Immature natural killer cell (primary cell): ENCODE measurements around the gene GPAM. TPM values are rescaled to one million over a fixed set of nuclear protein-coding genes. Genes with fewer than 3 reads are reported as not detected.

Source experiments
- DNase-seq, 3 donors: peaks; one replicate each; pipeline ENCODE4 v3.0.0; 2022; ENCODE audit warnings: mixed read lengths in 1 of 3
- H3K27ac Mint-ChIP-seq, 6 donors: one replicate each; pipeline ENCODE4 v1.8.0; 2020; ENCODE audit warnings: mixed read lengths in 6 of 6, mild to moderate bottlenecking in 5 of 6, inconsistent platforms in 4 of 6, moderate library complexity in 3 of 6
- H3K27me3 Mint-ChIP-seq, 3 donors: one replicate each; pipeline ENCODE4 v1.8.0; 2020 to 2021; ENCODE audit warnings: low read depth in 3 of 3, mild to moderate bottlenecking in 3 of 3, mixed read lengths in 3 of 3, moderate library complexity in 3 of 3, inconsistent platforms in 1 of 3
- H3K36me3 Mint-ChIP-seq, 3 donors: one replicate each; pipeline ENCODE4 v1.8.0; 2020; ENCODE audit warnings: mixed read lengths in 3 of 3, inconsistent platforms in 2 of 3, mild to moderate bottlenecking in 2 of 3
- H3K4me1 Mint-ChIP-seq, 2 donors: one replicate each; pipeline ENCODE4 v1.8.0; 2020; ENCODE audit warnings: inconsistent platforms in 2 of 2, mild to moderate bottlenecking in 2 of 2, mixed read lengths in 2 of 2, moderate library complexity in 1 of 2
- H3K4me3 Mint-ChIP-seq, 5 donors: one replicate each; pipeline ENCODE4 v1.8.0; 2020; ENCODE audit warnings: mild to moderate bottlenecking in 5 of 5, mixed read lengths in 5 of 5, inconsistent platforms in 3 of 5, moderate library complexity in 3 of 5
- H3K9me3 Mint-ChIP-seq, 6 donors: one replicate each; pipeline ENCODE4 v1.8.0; 2020; ENCODE audit warnings: mild to moderate bottlenecking in 6 of 6, mixed read lengths in 6 of 6, inconsistent platforms in 4 of 6, moderate library complexity in 3 of 6
- polyA plus RNA-seq, 3 donors: library from polyadenylated mRNA; unstranded; fragments of 300-500 nt; fragmentation: Illumina TruSeq; gene quantifications; one replicate each; pipeline ENCODE4 v1.2.3, GENCODE V29; 2021

GPAM gene
- polyA plus RNA-seq, 3 donors from 2014 or later, result 0.97 to 2.0 TPM; not detected in 1

GRCh38 chr10:112184379-112184778 lies 814 bp upstream of the GPAM start:
- peak overlapping the region in 5 of 6 donors; percentile 5 to 91 (median 61) for H3K27ac Mint-ChIP-seq
- peaks cover 0 to 2% (median 0%) of the 10 kb centered on the region in 6 donors for H3K9me3 Mint-ChIP-seq
- H3K4me1 Mint-ChIP-seq, result peaks cover 20 to 40% of the 10 kb centered on the region in 2 donors
- H3K36me3 Mint-ChIP-seq, result peaks cover 0 to 12% (median 7%) of the 10 kb centered on the region in 3 donors
- peak overlapping the region; percentile 24 to 96 (median 46) for H3K4me3 Mint-ChIP-seq
- peaks cover 10 to 12% (median 12%) of the 10 kb centered on the region in 3 donors for H3K27me3 Mint-ChIP-seq
- DNase-seq, result no peak

- peaks cover 0 to 2% (median 0%) of the 10 kb centered on the region in 6 donors for H3K9me3 Mint-ChIP-seq
- DNase-seq, result no peak
- peak overlapping the region; percentile 91 to 98 (median 96) for H3K27ac Mint-ChIP-seq
- H3K36me3 Mint-ChIP-seq, result peaks cover 0 to 13% (median 7%) of the 10 kb centered on the region in 3 donors
- H3K4me1 Mint-ChIP-seq, result peaks cover 20 to 40% of the 10 kb centered on the region in 2 donors
- H3K27me3 Mint-ChIP-seq, result peaks cover 10 to 12% (median 11%) of the 10 kb centered on the region in 3 donors
- H3K4me3 Mint-ChIP-seq, result peak overlapping the region; percentile 88 to 96 (median 96)
Observed at GRCh38 chr10:112184052-112184371, 447 bp upstream of the GPAM start.

GRCh38 chr10:112182784-112183328 lies 709 bp downstream of the GPAM start:
- Mint-ChIP-seq H3K27me3 (peaks cover 5 to 12% (median 11%) of the 10 kb centered on the region in 3 donors), H3K36me3 (peaks cover 0 to 18% (median 7%) of the 10 kb centered on the region in 3 donors), H3K9me3 (peaks cover 0 to 2% (median 0%) of the 10 kb centered on the region in 6 donors), H3K4me1 (peaks cover 20 to 40% of the 10 kb centered on the region in 2 donors), H3K4me3 (peak overlapping the region; percentile 88 to 96 (median 96)), H3K27ac (peak overlapping the region; percentile 91 to 98 (median 96))
- no peak for DNase-seq

GRCh38 chr10:112177247-112177646 lies 6.3 kb downstream of the GPAM start:
- H3K4me3 Mint-ChIP-seq, result no peak overlapping the region
- no peaks in the 10 kb centered on the region for H3K27me3 Mint-ChIP-seq
- no peak for DNase-seq
- peaks cover 0 to 9% of the 10 kb centered on the region in 2 donors for H3K4me1 Mint-ChIP-seq
- H3K27ac Mint-ChIP-seq, result no peak overlapping the region
- no peaks in the 10 kb centered on the region for H3K9me3 Mint-ChIP-seq
- peaks cover 13 to 53% (median 30%) of the 10 kb centered on the region in 3 donors for H3K36me3 Mint-ChIP-seq

- Mint-ChIP-seq H3K4me1 (peaks cover 0 to 2% of the 10 kb centered on the region in 2 donors), H3K27me3 (no peaks in the 10 kb centered on the region), H3K27ac (no peak overlapping the region), H3K9me3 (no peaks in the 10 kb centered on the region), H3K36me3 (peaks cover 13 to 59% (median 34%) of the 10 kb centered on the region in 3 donors), H3K4me3 (no peak overlapping the region)
- DNase-seq, result no peak
Observed at GRCh38 chr10:112176543-112176942, 7.0 kb downstream of the GPAM start.

- no peak overlapping the region for H3K27ac Mint-ChIP-seq
Observed at GRCh38 chr10:112175409-112175808, 8.2 kb downstream of the GPAM start.

GRCh38 chr10:112173206-112173605 lies 10.4 kb downstream of the GPAM start:
- Mint-ChIP-seq H3K27ac (no peak overlapping the region), H3K4me3 (no peak overlapping the region), H3K36me3 (peaks cover 17 to 71% (median 51%) of the 10 kb centered on the region in 3 donors), H3K4me1 (no peaks in the 10 kb centered on the region), H3K9me3 (no peaks in the 10 kb centered on the region), H3K27me3 (no peaks in the 10 kb centered on the region)
- no peak for DNase-seq

More at GRCh38 chr10:112175409-112175808, 8.2 kb downstream of the GPAM start:
- Mint-ChIP-seq H3K36me3 (peaks cover 13 to 67% (median 43%) of the 10 kb centered on the region in 3 donors), H3K4me3 (no peak overlapping the region), H3K4me1 (no peaks in the 10 kb centered on the region), H3K27me3 (no peaks in the 10 kb centered on the region), H3K9me3 (no peaks in the 10 kb centered on the region)
- DNase-seq, result no peak

GRCh38 chr10:112168733-112169132 lies 14.8 kb downstream of the GPAM start:
- H3K27ac Mint-ChIP-seq, result no peak overlapping the region
- no peaks in the 10 kb centered on the region for H3K4me1 Mint-ChIP-seq
- H3K27me3 Mint-ChIP-seq, result no peaks in the 10 kb centered on the region
- no peak overlapping the region for H3K4me3 Mint-ChIP-seq
- no peak for DNase-seq
- H3K36me3 Mint-ChIP-seq, result peaks cover 34 to 73% (median 47%) of the 10 kb centered on the region in 3 donors
- no peaks in the 10 kb centered on the region for H3K9me3 Mint-ChIP-seq

- Mint-ChIP-seq H3K27ac (no peak overlapping the region), H3K27me3 (peaks cover 0 to 1% (median 0%) of the 10 kb centered on the region in 3 donors), H3K4me1 (no peaks in the 10 kb centered on the region), H3K36me3 (peaks cover 34 to 72% (median 40%) of the 10 kb centered on the region in 3 donors), H3K9me3 (no peaks in the 10 kb centered on the region), H3K4me3 (no peak overlapping the region)
- DNase-seq, result no peak
Observed at GRCh38 chr10:112166800-112167199, 16.8 kb downstream of the GPAM start.

- Mint-ChIP-seq H3K27me3 (peaks cover 0 to 2% (median 1%) of the 10 kb centered on the region in 3 donors), H3K27ac (no peak overlapping the region), H3K4me3 (no peak overlapping the region)
Observed at GRCh38 chr10:112161757-112162518, 21.6 kb downstream of the GPAM start.

GRCh38 chr10:112160834-112161233 lies 22.7 kb downstream of the GPAM start:
- Mint-ChIP-seq H3K9me3 (no peaks in the 10 kb centered on the region), H3K27ac (no peak overlapping the region), H3K4me1 (no peaks in the 10 kb centered on the region), H3K4me3 (no peak overlapping the region), H3K36me3 (peaks cover 43 to 70% (median 46%) of the 10 kb centered on the region in 3 donors), H3K27me3 (peaks cover 0 to 2% (median 1%) of the 10 kb centered on the region in 3 donors)
- no peak for DNase-seq

More at GRCh38 chr10:112161757-112162518, 21.6 kb downstream of the GPAM start:
- DNase-seq, result no peak
- no peaks in the 10 kb centered on the region for H3K9me3 Mint-ChIP-seq
- H3K36me3 Mint-ChIP-seq, result peaks cover 42 to 72% (median 43%) of the 10 kb centered on the region in 3 donors
- H3K4me1 Mint-ChIP-seq, result no peaks in the 10 kb centered on the region

- Mint-ChIP-seq H3K27me3 (peaks cover 0 to 2% (median 1%) of the 10 kb centered on the region in 3 donors), H3K4me1 (no peaks in the 10 kb centered on the region), H3K27ac (no peak overlapping the region), H3K4me3 (no peak overlapping the region), H3K9me3 (no peaks in the 10 kb centered on the region), H3K36me3 (peaks cover 44 to 73% (median 53%) of the 10 kb centered on the region in 3 donors)
- DNase-seq, result no peak
Observed at GRCh38 chr10:112159469-112159868, 24.1 kb downstream of the GPAM start.

GRCh38 chr10:112151524-112152039 lies 32.0 kb downstream of the GPAM start:
- DNase-seq, result no peak
- H3K36me3 Mint-ChIP-seq, result peaks cover 12 to 56% (median 35%) of the 10 kb centered on the region in 3 donors
- H3K9me3 Mint-ChIP-seq, result no peaks in the 10 kb centered on the region
- H3K4me3 Mint-ChIP-seq, result no peak overlapping the region
- no peaks in the 10 kb centered on the region for H3K27me3 Mint-ChIP-seq
- no peak overlapping the region for H3K27ac Mint-ChIP-seq
- H3K4me1 Mint-ChIP-seq, result no peaks in the 10 kb centered on the region

- no peak overlapping the region for H3K27ac Mint-ChIP-seq
- no peaks in the 10 kb centered on the region for H3K27me3 Mint-ChIP-seq
- DNase-seq, result no peak
- no peaks in the 10 kb centered on the region for H3K4me1 Mint-ChIP-seq
- no peak overlapping the region for H3K4me3 Mint-ChIP-seq
- H3K36me3 Mint-ChIP-seq, result peaks cover 5 to 34% (median 16%) of the 10 kb centered on the region in 3 donors
- H3K9me3 Mint-ChIP-seq, result no peaks in the 10 kb centered on the region
Observed at GRCh38 chr10:112148331-112148730, 35.2 kb downstream of the GPAM start.
